Cerebellar nuclear complex (tissue), 1 donor: ENCODE measurements around the gene ADSS1.

Experiments used
- DNase-seq, 2 experiments: peaks; one replicate each; lab custom pipeline; 2025; lab: John Stamatoyannopoulos, UW

ADSS1 gene

DNA sequence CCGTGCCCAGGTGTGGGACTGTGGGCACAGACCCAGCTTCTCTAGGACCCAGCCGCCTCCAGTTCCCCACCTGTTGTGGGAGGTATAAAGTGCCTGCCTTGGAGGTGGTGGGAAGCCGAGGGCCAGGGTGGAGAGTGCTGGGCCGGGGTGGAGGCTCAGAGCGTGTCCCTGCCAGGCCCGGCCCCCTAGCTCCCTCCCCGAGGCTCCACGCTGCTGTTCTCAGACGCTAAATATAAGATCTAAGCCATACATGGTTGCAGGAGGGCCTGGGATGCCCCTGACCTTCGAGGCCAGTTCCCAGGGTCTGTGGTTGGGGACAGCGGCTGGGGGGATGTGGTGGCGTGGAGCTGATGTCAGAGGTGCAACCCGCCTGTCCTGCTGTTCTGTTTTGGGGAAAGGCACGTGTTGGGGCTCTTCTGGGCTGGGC lies 23.8 kb upstream of the ADSS1 start:
- no peak for DNase-seq

DNA sequence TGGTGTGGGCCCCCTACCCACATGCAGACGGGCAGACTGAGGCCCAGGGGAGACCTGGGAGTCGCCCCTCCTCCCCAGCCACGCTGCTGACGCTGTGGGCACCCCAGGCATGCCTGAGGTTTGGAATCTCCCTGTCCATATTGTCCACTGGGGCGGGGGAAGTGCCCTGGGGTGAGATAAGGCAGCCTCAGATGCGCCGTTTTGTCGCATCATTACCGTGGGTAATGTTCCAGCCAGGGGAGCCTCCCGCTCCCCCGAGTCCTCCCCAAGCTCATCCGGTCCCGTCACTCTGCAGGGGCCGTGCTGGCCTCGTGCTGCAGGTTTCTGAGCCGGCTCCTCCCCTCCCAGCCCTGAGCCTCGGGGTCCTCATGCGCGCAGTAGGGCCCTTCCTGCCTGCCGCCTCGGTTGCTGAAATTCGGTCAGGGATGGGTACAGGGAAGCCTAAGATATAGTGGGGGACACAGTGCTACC lies 23.2 kb upstream of the ADSS1 start:
- no peak for DNase-seq

DNA sequence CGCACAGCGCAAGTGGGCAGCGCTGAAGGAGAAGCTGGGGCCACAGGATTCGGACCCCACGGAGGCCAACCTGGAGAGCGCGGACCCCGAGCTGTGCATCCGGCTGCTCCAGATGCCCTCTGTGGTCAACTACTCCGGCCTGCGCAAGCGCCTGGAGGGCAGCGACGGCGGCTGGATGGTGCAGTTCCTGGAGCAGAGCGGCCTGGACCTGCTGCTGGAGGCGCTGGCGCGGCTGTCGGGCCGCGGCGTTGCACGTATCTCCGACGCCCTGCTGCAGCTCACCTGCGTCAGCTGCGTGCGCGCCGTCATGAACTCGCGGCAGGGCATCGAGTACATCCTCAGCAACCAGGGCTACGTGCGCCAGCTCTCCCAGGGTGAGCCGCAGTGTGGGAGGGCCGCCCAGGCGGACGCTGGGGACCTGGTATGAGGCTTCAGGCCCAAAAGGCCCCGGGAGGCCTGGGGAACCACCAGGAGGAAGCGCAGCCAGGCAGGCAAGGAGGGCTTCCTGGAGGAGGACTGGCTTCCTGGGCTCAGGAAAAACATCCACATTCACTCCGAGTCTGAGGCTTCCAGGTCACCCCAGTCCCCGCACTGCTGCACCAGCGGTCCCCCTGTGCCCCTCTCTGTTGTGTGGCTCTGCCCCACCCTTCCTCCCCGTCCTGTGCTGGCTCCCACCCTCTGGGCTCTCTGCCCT lies 22.5 kb upstream of the ADSS1 start:
- DNase-seq = no peak

DNA sequence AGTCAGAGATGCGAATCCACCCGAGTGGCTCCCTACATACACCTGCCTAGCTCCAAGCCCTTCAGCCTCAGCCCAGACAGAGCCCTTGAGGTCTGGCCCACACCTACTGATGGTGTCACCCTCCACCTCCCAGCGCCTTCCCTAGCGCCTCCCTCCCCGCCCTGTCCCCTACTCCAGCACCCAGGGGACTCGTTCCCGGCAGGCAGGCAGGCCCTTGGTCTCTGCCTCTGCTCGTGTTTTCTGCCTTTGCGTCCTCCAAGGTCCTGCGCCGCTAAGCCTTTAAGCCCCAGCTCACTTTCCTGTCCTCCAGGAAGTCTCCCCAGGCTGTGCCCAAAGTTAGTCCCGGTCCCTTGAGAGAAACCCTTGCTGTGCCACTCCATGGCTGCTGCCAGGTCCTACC lies 21.9 kb upstream of the ADSS1 start:
- no peak for DNase-seq

DNA sequence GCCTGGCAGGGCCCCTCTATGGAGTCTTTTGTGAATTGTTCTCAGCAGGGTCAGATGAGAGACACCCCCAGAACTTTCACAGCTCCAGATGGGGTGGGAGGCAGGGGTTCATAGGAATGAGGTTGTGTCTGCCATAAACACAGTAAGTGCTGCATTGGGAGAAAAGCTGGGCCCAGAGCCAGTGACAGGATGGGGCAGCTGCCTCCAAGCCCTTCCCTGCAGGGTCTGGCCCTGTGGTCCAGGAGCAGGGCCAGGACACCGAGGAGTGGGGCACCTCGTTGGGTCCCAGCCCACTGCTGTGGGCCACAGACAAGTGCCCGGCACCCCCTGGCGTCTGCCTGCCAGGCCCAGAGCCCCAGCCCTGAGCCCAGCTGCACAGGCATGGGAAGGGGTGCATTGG lies 21.4 kb upstream of the ADSS1 start:
- no peak for DNase-seq

DNA sequence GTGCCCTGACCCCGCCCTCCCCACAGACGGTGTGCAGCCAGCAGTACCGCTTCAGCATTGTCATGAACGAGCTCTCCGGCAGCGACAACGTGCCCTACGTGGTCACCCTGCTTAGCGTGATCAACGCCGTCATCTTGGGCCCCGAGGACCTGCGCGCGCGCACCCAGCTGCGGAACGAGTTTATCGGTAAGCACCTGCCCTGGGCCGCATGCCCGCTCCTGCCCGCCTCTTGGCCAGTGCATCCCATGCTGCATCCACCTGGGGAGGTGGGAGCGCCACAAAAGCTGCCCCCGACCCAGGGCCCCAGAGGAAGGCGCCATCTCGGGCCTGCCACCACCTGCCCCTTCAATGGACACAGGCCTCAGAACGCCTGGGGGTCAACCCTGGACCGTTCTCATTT lies 20.8 kb upstream of the ADSS1 start:
- DNase-seq = no peak

DNA sequence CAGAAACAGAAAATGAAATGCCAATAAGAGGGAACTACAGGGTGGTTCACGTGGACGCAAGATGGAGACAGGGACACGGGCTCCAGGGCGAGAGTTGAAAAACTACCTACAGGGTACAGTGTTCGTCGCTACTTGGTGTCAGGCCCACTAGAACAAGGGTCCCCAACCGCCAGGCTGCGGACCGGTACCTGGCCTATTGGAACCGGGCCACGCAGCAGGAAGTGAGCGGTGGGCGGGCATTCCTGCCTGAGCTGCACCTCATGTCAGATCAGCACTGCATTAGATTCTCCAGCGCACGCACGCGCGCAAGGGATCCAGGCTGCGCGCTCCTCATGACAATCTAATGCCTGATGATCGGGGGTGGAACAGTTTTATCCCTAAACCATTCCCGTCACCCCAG lies 19.8 kb upstream of the ADSS1 start:
- DNase-seq = no peak

DNA sequence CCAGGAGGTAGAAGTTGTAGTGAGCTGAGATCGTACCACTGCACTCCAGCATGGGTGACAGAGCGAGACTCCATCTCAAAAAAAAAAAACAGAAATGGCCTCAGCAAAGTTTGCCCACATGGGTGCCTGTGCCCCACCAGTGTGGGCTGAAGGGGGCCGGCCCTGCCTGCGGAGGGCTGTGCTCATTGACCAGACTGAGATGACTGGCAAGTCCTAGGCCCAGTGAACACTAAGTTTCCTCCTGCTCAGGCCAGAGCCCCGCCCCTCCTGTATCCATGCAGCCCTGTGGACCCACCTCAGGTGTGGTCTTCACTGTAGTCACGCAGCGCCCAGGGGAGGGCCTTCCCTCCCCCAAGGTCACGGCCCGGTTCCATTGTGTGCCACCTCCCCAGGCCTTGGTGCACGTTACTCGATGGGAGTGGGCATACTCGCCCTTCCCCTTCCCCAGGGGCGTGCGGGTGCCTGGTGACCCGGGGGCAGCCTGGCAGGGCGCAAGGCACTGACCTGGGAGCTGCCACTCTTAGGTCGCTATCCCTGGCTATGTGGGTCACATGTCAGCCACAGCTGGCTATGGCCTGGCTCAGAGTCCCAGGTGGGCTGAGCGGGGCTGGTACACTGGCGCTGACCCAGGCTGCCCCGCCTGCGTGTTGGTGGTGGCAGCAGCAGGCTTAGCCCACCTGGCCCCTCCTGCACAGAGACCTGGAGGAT lies 18.5 kb upstream of the ADSS1 start:
- no peak for DNase-seq

DNA sequence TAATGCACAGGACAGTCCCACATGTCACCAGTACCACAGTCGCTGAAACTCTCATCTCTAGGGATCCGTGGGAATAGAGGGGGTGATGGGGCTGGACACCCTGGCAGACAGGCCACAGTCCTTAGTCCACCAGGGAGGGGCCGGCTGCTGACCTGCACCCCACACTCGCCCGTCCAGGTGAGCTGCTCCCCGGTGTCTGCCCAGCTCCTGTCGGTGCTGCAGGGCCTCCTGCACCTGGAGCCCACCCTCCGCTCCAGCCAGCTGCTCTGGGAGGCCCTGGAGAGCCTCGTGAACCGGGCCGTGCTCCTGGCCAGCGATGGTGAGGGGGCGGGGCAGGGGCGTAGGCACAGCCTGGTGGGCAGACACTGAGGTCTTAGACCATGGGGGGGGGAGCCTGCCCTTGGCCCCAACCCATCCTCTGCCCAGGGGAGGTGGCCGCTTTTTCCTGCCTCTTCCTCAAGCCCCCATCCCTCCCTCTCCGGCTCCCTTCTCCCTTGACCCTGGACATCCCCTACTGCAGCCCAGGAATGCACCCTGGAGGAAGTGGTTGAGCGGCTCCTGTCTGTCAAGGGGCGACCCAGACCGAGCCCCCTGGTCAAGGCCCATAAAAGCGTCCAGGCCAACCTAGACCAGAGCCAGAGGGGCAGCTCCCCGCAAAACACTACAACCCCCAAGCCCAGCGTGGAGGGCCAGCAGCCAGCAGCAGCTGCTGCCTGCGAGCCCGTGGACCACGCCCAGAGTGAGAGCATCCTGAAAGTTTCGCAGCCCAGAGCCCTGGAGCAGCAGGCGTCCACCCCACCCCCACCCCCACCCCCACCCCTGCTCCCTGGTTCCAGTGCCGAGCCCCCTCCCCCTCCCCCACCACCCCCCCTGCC lies 17.1 kb upstream of the ADSS1 start:
- no peak for DNase-seq

DNA sequence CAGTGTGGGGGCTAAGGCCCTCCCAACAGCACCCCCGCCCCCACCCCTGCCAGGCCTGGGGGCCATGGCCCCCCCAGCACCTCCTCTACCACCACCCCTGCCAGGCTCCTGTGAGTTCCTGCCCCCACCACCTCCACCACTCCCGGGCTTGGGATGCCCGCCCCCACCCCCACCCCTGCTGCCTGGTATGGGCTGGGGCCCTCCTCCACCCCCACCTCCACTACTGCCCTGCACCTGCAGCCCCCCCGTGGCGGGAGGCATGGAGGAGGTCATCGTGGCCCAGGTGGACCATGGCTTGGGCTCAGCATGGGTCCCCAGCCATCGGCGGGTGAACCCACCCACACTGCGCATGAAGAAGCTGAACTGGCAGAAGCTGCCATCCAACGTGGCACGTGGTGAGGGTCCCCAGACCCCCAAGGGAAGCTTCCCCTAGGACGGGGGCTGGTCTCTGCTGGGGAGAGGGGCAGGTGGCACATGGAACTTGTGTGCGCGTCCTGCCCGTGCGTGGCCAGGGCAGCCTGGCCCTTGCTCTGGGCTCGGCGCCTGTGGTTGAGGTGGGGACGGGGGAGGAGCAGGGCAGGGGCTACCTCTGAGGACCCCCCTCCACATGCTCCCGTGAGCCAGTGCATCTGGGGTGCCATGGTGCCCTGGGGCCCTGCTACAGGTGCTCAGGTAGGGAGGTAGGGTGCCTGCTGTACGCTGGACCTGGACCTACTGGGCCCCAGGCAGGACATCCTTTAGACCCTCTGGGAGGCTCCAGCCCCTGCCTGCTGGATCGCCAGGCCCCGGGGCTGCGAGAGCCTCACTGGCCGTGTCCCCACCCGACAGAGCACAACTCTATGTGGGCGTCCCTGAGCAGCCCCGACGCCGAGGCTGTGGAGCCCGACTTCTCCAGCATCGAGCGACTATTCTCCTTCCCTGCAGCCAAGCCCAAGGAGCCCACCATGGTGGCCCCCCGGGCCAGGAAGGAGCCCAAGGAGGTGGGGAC lies 16.1 kb upstream of the ADSS1 start:
- no peak for DNase-seq

DNA sequence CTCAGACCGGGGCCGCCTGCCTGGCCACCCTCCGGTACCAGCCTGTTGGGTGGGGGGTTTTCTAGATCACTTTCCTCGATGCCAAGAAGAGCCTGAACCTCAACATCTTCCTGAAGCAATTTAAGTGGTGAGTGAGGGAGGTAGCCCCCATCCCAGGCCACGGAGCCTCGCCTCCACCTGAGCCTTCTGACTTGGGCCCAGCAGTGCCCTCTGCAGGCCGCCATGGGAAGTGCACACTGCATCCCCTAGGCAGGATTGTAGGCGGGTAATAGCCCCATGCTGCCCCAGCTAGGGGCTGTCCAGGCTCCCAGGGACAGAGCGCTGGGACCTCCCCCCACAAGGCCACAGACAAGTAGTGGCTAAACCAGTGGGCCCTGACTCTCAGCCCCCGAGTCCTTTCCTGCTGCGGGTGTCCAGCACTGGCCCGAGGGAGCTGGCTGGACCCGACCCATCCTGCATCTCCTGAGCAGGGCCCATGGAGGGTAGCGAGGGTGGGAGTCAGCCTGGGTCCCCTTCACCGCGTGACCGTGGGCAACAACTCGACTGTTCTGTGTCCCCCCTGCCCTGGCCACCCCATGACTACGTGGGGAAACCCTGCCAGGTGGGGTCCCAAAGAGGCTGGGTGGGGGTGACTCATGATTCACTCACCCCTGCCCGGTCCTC lies 15.3 kb upstream of the ADSS1 start:
- no peak for DNase-seq

DNA sequence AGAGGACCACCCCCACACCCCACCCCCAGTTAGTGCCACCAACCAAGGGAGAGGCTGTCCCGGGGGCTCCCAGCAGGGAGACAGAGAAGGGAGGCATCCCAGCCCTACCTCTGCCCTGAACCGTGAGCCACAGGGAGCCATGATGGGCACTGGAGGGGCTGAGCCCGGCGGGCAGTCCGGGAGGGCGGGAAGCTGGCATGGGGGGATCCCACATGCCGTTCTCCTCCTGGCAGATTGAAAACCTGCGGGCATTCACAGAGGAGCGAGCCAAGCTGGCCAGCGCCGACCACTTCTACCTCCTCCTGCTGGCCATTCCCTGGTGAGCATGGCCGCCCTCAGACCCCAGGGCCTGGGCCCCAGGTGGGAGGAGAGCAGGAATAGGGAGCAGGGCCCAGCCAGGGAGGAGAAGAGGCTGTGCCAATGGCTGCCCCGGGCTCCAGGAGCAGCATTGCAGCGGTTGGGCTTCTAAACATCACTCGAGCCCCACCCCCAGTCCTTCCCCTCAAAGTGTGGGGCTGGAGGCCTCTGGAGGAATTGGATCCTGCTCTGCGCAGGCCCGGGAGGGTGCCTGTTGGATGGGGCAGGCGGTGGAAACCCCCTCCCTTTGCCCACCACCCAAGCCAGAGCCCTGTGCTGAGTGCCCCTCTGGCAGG lies 14.5 kb upstream of the ADSS1 start:
- no peak for DNase-seq

DNA sequence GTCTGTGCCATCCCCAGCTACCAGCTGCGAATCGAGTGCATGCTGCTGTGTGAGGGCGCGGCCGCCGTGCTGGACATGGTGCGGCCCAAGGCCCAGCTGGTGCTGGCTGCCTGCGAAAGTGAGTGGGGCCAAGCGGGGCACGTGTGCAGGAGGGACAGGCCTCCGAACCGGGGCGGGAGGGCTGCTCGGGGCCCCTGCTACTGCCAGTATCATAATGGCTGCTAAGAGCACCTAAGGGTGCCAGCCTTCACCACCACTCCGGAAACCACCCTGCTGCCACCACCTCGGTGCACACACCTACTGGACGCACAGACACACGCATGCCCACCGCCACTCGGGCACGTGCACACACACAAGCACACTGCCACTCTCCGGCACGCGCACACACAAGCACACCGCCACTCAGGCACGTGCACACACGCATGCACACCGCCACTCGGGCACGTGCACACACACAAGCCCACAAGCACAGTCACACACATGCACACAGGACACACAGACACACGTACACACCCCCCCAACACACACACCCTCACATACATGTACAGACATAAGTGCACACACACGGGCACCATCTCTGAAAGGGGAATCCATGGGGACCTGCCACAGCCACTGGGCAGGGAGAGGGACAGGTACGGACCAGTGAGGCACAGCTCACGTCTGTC lies 13.8 kb upstream of the ADSS1 start:
- no peak for DNase-seq

DNA sequence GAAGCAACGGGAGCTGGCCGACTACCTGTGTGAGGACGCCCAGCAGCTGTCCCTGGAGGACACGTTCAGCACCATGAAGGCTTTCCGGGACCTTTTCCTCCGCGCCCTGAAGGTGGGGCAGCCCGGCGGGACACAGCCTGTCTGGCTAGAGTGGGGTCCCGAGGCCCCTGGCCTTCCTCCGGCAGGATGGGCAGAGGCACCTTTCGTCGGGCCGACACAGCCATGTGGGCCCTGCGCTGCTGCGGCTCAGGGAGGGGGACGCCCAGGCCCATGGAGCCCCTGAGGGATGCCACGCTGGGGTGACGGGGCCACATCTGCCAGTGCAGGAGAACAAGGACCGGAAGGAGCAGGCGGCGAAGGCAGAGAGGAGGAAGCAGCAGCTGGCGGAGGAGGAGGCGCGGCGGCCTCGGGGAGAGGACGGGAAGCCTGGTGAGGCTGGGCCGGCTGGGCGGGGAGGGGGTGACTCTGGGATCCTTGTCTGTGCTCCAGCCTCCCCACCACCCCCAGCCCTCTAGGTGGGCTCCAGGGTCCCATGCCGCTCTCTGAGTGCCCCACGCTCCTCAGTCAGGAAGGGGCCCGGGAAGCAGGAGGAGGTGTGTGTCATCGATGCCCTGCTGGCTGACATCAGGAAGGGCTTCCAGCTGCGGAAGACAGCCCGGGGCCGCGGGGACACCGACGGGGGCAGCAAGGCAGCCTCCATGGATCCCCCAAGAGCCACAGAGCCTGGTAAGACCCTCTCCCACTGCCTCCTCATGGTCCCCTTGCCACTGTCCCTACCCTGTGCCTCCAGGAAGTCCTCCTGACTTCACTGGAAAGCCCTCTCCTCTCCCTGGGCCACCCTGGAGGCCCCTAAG lies 10.9 kb upstream of the ADSS1 start:
- DNase-seq = no peak

DNA sequence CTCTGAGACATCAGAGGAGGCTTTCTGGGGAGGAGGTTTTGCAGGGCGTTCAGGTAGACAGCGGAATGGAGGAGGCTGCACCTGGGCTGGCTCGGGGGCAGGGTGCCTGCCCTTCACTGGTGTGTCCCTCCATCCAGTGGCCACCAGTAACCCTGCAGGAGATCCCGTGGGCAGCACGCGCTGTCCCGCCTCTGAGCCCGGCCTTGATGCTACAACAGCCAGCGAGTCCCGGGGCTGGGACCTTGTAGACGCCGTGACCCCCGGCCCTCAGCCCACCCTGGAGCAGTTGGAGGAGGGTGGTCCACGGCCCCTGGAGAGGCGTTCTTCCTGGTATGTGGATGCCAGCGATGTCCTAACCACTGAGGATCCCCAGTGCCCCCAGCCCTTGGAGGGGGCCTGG lies 10.0 kb upstream of the ADSS1 start:
- no peak for DNase-seq

DNA sequence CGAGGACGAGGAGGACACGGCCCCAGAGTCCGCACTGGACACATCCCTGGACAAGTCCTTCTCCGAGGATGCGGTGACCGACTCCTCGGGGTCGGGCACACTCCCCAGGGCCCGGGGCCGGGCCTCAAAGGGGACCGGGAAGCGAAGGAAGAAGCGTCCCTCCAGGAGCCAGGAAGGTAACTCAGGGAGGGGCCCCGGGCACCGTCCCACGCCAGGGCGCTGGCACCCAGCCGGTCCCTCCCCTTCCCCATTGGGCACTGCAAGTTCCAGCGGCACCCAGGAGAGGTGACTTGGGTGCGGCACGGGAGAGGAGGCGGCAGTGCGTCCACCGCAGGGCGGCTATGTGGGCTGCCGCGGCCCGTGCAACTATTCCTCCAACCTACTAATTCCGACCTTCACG lies 9.3 kb upstream of the ADSS1 start:
- no peak for DNase-seq

DNA sequence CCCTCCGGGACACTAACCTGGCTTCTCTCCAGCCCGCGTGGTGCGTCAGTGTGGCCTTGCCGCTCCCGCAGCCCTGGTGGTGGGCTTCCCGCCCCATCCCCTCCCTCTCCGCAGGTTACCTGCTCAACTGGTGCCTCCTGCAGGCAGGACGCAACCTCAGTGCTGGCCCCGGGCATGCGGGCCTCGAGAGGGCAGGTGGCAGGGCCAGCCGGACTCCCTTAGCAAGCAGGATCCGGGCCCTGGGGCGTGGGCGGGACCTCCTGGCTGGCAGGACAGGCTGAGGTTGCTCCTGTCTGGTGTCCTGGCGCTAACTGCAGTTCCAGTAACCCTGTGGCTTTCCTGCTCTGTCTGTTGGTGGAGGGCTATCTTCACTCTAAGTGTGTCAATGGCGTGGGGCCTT lies 8.6 kb upstream of the ADSS1 start:
- no peak for DNase-seq

DNA sequence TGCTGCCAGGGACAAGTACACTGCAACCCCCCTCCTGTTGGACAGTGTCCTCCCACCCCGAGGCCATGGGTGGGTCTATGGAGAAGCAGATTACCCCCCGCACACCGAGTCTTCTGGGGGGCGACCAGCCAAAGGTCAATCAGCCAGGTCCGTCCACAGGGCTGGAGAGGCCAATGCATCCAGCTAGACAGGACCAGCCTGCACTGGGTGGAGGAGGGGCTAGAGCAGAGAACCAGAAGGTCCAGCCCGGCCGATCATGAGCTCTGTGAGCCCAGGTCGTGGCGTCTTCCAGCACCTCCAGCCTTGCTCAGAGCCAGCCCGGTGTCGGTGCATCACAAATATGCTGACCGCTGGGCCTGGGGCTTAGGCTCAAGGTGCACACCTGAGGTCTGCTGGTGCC lies 8.2 kb upstream of the ADSS1 start:
- no peak for DNase-seq

DNA sequence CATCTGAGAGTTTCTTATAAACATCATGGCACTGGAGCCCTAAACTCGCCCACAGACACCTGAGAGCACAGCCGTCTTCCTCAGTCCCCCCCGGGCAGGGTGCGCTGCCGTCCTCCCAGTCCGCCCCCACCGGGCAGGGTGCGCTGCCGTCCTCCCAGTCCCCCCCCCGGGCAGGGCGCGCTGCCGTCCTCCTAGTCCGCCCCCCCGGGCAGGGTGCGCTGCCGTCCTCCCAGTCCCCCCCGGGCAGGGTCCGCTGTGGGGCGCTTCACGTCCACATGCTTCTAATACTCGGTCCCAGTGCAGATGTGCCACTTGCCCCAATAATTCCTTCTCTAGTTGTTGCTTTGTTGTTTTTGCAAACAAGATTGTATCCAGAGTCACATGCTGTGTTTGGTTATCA lies 6.9 kb upstream of the ADSS1 start:
- no peak for DNase-seq
